ENCODE results near the gene CDIP1. TPM values are rescaled to one million over a fixed set of nuclear protein-coding genes. Genes with fewer than 3 reads are reported as not detected.

CDIP1 gene
- total and polyA plus RNA-seq, 10 of the 15 experiments (the other 5 are each of a cell fraction or from before 2014, with no cell fraction given), result 6.1 to 32.4 (median 13.6) TPM

DNA sequence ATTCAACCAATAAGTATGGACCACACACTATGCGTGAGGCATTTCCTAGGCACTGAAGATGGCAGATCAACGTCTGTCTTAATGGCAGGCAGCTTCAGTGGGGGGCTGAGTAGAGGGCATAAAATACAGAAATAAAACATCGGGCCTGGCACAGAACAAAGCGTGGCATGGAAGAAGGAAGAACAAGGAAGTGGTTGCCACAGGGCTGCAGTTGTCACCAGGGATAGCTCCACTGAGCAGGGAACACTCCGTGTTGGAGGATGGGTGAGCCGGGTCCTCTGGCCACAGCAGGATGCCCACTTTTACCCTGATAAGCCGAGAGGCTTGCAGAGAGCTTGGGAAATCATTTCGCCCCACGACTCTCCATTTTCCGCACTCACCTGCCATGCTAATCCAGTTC is 6.3 kb downstream of the CDIP1 start:
- CTCF ChIA-PET, result interaction anchor here (1.5 kb wide), 1 partner anchor 16 kb away, joined by 4 read pairs; no protein-coding TSS in a partner anchor
- no TSS peak for BruUV-seq (replicated peaks)
- Histone ChIP-seq H3K27me3 (replicated peaks in 1 of 2; ENCODE audit: control insufficient read depth in 2 of 2, insufficient read depth in 2 of 2, low read length in 1 of 2) (no peaks in the 10 kb centered on the region), H3K27ac (ENCODE audit: control insufficient read depth, insufficient read depth) (no peak overlapping the region), H4K20me1 (ENCODE audit: control insufficient read depth, insufficient read depth) (no peaks in the 10 kb centered on the region), H3K4me3 (no peak overlapping the region), H2AFZ (ENCODE audit: control insufficient read depth, low read depth, low read length) (no peak overlapping the region), H3K79me2 (ENCODE audit: control insufficient read depth, insufficient read depth, low read length) (peaks cover 12% of the 10 kb centered on the region), H3K36me3 (ENCODE audit: control insufficient read depth in 2 of 2, insufficient read depth in 2 of 2, low read length in 1 of 2) (peaks cover 0 to 4% of the 10 kb centered on the region in 2 experiments; a peak in 2 of 4 replicates), H3K4me2 (ENCODE audit: control insufficient read depth, insufficient read depth) (no peak overlapping the region), H3K4me1 (ENCODE audit: control insufficient read depth, insufficient read depth, low read length) (peaks cover 28% of the 10 kb centered on the region), H3K9ac (ENCODE audit: control insufficient read depth, insufficient read depth, low read length) (no peak overlapping the region), H3K9me3 (replicated peaks; ENCODE audit: control insufficient read depth, insufficient read depth, low read length) (no peaks in the 10 kb centered on the region)
- DNase-seq (ENCODE audit: low read depth, low spot score) (no peak), ATAC-seq (no peak), FAIRE-seq (no peak)
- RAD21 ChIA-PET (ENCODE audit: unreplicated experiment), result no interaction called here
- WGBS (ENCODE audit: insufficient coverage, insufficient replicate concordance, low lambda C conversion rate, missing lambda C conversion rate), result 60% methylated on average over 10 of the region's 10 CpGs
- TF ChIP-seq, protein P1, sequence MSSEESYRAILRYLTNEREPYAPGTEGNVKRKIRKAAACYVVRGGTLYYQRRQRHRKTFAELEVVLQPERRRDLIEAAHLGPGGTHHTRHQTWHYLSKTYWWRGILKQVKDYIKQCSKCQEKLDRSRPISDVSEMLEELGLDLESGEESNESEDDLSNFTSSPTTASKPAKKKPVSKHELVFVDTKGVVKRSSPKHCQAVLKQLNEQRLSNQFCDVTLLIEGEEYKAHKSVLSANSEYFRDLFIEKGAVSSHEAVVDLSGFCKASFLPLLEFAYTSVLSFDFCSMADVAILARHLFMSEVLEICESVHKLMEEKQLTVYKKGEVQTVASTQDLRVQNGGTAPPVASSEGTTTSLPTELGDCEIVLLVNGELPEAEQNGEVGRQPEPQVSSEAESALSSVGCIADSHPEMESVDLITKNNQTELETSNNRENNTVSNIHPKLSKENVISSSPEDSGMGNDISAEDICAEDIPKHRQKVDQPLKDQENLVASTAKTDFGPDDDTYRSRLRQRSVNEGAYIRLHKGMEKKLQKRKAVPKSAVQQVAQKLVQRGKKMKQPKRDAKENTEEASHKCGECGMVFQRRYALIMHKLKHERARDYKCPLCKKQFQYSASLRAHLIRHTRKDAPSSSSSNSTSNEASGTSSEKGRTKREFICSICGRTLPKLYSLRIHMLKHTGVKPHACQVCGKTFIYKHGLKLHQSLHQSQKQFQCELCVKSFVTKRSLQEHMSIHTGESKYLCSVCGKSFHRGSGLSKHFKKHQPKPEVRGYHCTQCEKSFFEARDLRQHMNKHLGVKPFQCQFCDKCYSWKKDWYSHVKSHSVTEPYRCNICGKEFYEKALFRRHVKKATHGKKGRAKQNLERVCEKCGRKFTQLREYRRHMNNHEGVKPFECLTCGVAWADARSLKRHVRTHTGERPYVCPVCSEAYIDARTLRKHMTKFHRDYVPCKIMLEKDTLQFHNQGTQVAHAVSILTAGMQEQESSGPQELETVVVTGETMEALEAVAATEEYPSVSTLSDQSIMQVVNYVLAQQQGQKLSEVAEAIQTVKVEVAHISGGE (CRISPR knock-in tag; IDR thresholded peaks at IDR 0.05), result no peak
- TF ChIP-seq, protein P2, sequence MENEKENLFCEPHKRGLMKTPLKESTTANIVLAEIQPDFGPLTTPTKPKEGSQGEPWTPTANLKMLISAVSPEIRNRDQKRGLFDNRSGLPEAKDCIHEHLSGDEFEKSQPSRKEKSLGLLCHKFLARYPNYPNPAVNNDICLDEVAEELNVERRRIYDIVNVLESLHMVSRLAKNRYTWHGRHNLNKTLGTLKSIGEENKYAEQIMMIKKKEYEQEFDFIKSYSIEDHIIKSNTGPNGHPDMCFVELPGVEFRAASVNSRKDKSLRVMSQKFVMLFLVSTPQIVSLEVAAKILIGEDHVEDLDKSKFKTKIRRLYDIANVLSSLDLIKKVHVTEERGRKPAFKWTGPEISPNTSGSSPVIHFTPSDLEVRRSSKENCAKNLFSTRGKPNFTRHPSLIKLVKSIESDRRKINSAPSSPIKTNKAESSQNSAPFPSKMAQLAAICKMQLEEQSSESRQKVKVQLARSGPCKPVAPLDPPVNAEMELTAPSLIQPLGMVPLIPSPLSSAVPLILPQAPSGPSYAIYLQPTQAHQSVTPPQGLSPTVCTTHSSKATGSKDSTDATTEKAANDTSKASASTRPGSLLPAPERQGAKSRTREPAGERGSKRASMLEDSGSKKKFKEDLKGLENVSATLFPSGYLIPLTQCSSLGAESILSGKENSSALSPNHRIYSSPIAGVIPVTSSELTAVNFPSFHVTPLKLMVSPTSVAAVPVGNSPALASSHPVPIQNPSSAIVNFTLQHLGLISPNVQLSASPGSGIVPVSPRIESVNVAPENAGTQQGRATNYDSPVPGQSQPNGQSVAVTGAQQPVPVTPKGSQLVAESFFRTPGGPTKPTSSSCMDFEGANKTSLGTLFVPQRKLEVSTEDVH (IDR thresholded peaks at IDR 0.05; ENCODE audit: low read depth, partially characterized antibody), result no peak
- TF ChIP-seq SREBF2 (IDR thresholded peaks at IDR 0.05; ENCODE audit: low read length) (no peak), CBFB (IDR thresholded peaks at IDR 0.05; ENCODE audit: low read depth) (no peak), JUNB (IDR thresholded peaks at IDR 0.05) (no peak), RCOR1 (conservative IDR thresholded peaks at IDR 0.05; ENCODE audit: low read depth, low read length) (no peak), FOXM1 (IDR thresholded peaks at IDR 0.05; ENCODE audit: low read depth, low read length) (no peak), LARP7 (IDR thresholded peaks at IDR 0.05) (no peak)
- TF ChIP-seq, protein P3, sequence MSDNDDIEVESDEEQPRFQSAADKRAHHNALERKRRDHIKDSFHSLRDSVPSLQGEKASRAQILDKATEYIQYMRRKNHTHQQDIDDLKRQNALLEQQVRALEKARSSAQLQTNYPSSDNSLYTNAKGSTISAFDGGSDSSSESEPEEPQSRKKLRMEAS (IDR thresholded peaks at IDR 0.05; ENCODE audit: low read depth, low read length), result no peak
- TF ChIP-seq, protein P4, sequence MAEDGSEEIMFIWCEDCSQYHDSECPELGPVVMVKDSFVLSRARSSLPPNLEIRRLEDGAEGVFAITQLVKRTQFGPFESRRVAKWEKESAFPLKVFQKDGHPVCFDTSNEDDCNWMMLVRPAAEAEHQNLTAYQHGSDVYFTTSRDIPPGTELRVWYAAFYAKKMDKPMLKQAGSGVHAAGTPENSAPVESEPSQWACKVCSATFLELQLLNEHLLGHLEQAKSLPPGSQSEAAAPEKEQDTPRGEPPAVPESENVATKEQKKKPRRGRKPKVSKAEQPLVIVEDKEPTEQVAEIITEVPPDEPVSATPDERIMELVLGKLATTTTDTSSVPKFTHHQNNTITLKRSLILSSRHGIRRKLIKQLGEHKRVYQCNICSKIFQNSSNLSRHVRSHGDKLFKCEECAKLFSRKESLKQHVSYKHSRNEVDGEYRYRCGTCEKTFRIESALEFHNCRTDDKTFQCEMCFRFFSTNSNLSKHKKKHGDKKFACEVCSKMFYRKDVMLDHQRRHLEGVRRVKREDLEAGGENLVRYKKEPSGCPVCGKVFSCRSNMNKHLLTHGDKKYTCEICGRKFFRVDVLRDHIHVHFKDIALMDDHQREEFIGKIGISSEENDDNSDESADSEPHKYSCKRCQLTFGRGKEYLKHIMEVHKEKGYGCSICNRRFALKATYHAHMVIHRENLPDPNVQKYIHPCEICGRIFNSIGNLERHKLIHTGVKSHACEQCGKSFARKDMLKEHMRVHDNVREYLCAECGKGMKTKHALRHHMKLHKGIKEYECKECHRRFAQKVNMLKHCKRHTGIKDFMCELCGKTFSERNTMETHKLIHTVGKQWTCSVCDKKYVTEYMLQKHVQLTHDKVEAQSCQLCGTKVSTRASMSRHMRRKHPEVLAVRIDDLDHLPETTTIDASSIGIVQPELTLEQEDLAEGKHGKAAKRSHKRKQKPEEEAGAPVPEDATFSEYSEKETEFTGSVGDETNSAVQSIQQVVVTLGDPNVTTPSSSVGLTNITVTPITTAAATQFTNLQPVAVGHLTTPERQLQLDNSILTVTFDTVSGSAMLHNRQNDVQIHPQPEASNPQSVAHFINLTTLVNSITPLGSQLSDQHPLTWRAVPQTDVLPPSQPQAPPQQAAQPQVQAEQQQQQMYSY (CRISPR knock-in tag; IDR thresholded peaks at IDR 0.05), result no peak
- in situ Hi-C loops (cut with MboI) (loop anchor here (10.0 kb wide), 1 partner anchor 63 kb away; no protein-coding TSS in a partner anchor), intact Hi-C loops (cut with micrococcal nuclease; ENCODE audit: unreplicated experiment) (no loop called here)
- SMC1A ChIA-PET (ENCODE audit: uncharacterized antibody, unreplicated experiment), result no interaction called here
- POLR2A ChIA-PET, result no interaction called here

All from GM12878 (cell line).